ENCODE measurements around the gene GLG1. TPM values are rescaled to one million over a fixed set of nuclear protein-coding genes. Genes with fewer than 3 reads are reported as not detected.

GLG1 gene
- total and polyA plus RNA-seq, 12 donors: 25.7 to 136 (median 103) TPM

- Histone ChIP-seq H3K4me1 (peaks cover 0 to 39% (median 14%) of the 10 kb centered on the region in 9 donors), H3K27me3 (no peaks in the 10 kb centered on the region), H3K4me3 (no peak overlapping the region), H3K27ac (peak overlapping the region; percentile 33 to 73 (median 57)), H3K9me3 (no peaks in the 10 kb centered on the region), H3K36me3 (peaks cover 0 to 55% (median 0%) of the 10 kb centered on the region in 9 donors)
- WGBS, 2 donors: 43 to 48% methylated on average over 7 of the region's 7 CpGs
- DNase-seq (peak in 1 of 2 donors; percentile 9), ATAC-seq (peak in 6 of 8 donors; percentile 73 to 95 (median 92))
- intact Hi-C loops (cut with DNase I): loop anchor here in 5 of 10 donors (5.0 to 10.0 kb wide), 2 partner anchors 103 to 106 kb away; partner anchors contain the start of gene GLG1 (in 5 of the 5)
- TF ChIP-seq CTCF (IDR thresholded peaks at IDR 0.05): no peak
Observed at GRCh38 chr16:74501484-74502478, 105.1 kb downstream of the GLG1 start.

- H3K4me1 ChIP-seq: peaks cover 0 to 36% (median 14%) of the 10 kb centered on the region in 9 donors
- intact Hi-C loops (cut with DNase I): loop anchor here in 5 of 10 donors (5.0 to 10.0 kb wide), 2 partner anchors 104 to 106 kb away; partner anchors contain the start of gene GLG1 (in 5 of the 5)
- DNase-seq: no peak
- WGBS, 2 donors: 59 to 66% methylated on average over 3 of the region's 3 CpGs
- H3K36me3 ChIP-seq: peaks cover 0 to 58% (median 3%) of the 10 kb centered on the region in 9 donors
- H3K9me3 ChIP-seq: no peaks in the 10 kb centered on the region
- H3K4me3 ChIP-seq: no peak overlapping the region
- ATAC-seq: peak in 1 of 8 donors; percentile 19
- no peak for TF ChIP-seq CTCF (IDR thresholded peaks at IDR 0.05)
- peak overlapping the region in 9 of 10 donors; percentile 33 to 73 (median 55) for H3K27ac ChIP-seq
- H3K27me3 ChIP-seq: no peaks in the 10 kb centered on the region
Observed at GRCh38 chr16:74500907-74501306, 106.0 kb downstream of the GLG1 start.

GRCh38 chr16:74499114-74499513, 107.8 kb downstream of the GLG1 start:
- no peak for TF ChIP-seq CTCF (IDR thresholded peaks at IDR 0.05)
- DNase-seq: no peak
- no peaks in the 10 kb centered on the region for H3K27me3 ChIP-seq
- no peak overlapping the region for H3K4me3 ChIP-seq
- intact Hi-C loops (cut with DNase I): no loop called here
- H3K27ac ChIP-seq: no peak overlapping the region
- no peak for ATAC-seq
- peaks cover 0 to 71% (median 14%) of the 10 kb centered on the region in 9 donors for H3K36me3 ChIP-seq
- H3K4me1 ChIP-seq: peaks cover 0 to 36% (median 14%) of the 10 kb centered on the region in 9 donors
- H3K9me3 ChIP-seq: no peaks in the 10 kb centered on the region

GRCh38 chr16:74497761-74498160, 109.2 kb downstream of the GLG1 start:
- DNase-seq (no peak), ATAC-seq (no peak)
- Histone ChIP-seq H3K27ac (no peak overlapping the region), H3K36me3 (peaks cover 0 to 71% (median 14%) of the 10 kb centered on the region in 9 donors), H3K4me1 (peaks cover 0 to 27% (median 14%) of the 10 kb centered on the region in 9 donors), H3K4me3 (no peak overlapping the region), H3K9me3 (no peaks in the 10 kb centered on the region), H3K27me3 (no peaks in the 10 kb centered on the region)
- WGBS, 2 donors: 92 to 95% methylated on average over 3 of the region's 3 CpGs
- no peak for TF ChIP-seq CTCF (IDR thresholded peaks at IDR 0.05)
- intact Hi-C loops (cut with DNase I): no loop called here

Data from heart right ventricle (tissue), 16 donors.